Skeletal muscle tissue (tissue), 4 donors: ENCODE measurements around the gene TSC22D1. TPM values are rescaled to one million over a fixed set of nuclear protein-coding genes. Genes with fewer than 3 reads are reported as not detected.

Experiments
- H3K27ac ChIP-seq: one replicate; pipeline ENCODE4 v1.7.0; 2013; ENCODE audit warnings: mild to moderate bottlenecking, low read depth, low read length, inconsistent platforms
- H3K27me3 ChIP-seq, 3 donors: one replicate each; pipeline ENCODE4 v1.7.0; 2013; ENCODE audit warnings: low read length in 3 of 3; ENCODE audit not compliant: control insufficient read depth in 3 of 3, insufficient read depth in 3 of 3
- H3K36me3 ChIP-seq, 3 donors: one replicate each; pipeline ENCODE4 v1.7.0; 2013; ENCODE audit warnings: low read length in 3 of 3; ENCODE audit not compliant: control insufficient read depth in 3 of 3, insufficient read depth in 3 of 3
- H3K4me1 ChIP-seq, 3 donors: one replicate each; pipeline ENCODE4 v1.7.0; 2013; ENCODE audit warnings: low read length in 3 of 3, mild to moderate bottlenecking in 3 of 3; ENCODE audit not compliant: control insufficient read depth in 3 of 3, insufficient read depth in 3 of 3
- H3K4me3 ChIP-seq, 3 donors: one replicate each; pipeline ENCODE4 v1.7.0; 2013; ENCODE audit warnings: low read length in 3 of 3
- H3K9ac ChIP-seq, 3 donors: one replicate each; pipeline ENCODE4 v1.7.0; 2013; ENCODE audit warnings: low read length in 3 of 3, mild to moderate bottlenecking in 3 of 3, moderate library complexity in 2 of 3, low read depth in 1 of 3
- H3K9me3 ChIP-seq, 3 donors: one replicate each; pipeline ENCODE4 v1.7.0; 2013; ENCODE audit warnings: low read length in 3 of 3; ENCODE audit not compliant: control insufficient read depth in 3 of 3
- total RNA-seq: library from RNA; depleted of rRNA; stranded (reverse); fragments of >200 nt; gene quantifications from one replicate; pipeline ENCODE4 v1.2.3, GENCODE V29; 2014
- donor health status: Osteomylitis.

The TSC22D1 gene
- total RNA-seq, 1 donor from 2014 or later, result 69.4 TPM

DNA sequence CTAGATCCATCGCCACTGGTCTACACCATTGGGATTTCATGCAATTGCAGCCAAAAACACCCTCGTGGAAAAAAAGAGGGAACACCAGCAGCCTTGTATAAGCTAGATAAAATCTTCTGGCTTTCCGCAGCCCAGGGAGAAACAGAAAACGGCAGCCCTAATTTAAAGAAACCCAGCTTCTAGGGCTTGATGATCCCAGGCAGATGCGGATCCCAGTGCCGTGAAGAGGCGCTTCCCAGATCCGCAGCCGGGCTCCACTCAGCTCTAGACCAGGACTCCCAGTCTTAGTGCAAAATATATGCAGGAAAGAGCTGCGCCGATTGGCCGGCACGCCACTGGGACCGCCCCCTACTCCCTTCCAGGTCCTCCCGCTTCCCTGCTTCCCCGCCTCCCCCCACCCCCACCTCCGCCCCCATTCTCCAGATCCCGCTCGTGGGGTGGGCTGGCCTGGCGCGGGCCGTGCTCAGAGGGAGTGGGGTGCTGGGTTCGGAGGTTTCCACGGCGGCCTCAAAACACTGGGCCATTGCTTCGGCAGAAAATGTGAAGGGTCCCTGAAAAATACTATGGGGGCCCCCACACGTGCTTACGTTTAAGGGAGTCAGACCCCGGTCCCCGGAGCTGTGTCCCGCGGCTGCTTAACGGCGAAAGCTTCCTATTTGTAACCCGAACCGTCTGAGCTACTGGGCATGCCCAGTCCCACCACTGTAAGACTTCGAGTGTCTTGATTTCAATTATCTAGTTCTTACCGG lies 139.4 kb downstream of the TSC22D1 start:
- Histone ChIP-seq H3K9ac (peak overlapping the region; percentile 83 to 95 (median 89)), H3K9me3 (no peaks in the 10 kb centered on the region), H3K4me3 (peak overlapping the region; percentile 78 to 99 (median 83)), H3K4me1 (peaks cover 15 to 41% (median 40%) of the 10 kb centered on the region in 3 donors), H3K36me3 (peaks cover 8 to 18% (median 16%) of the 10 kb centered on the region in 3 donors), H3K27ac (peak overlapping the region; percentile 93), H3K27me3 (no peaks in the 10 kb centered on the region)

- no peaks in the 10 kb centered on the region for H3K27me3 ChIP-seq
- peak overlapping the region; percentile 78 to 99 (median 83) for H3K4me3 ChIP-seq
- peaks cover 8 to 18% (median 16%) of the 10 kb centered on the region in 3 donors for H3K36me3 ChIP-seq
- peak overlapping the region; percentile 93 for H3K27ac ChIP-seq
- no peaks in the 10 kb centered on the region for H3K9me3 ChIP-seq
- H3K9ac ChIP-seq, result peak overlapping the region; percentile 83 to 95 (median 89)
- H3K4me1 ChIP-seq, result peaks cover 14 to 40% (median 40%) of the 10 kb centered on the region in 3 donors
Observed at GRCh38 chr13:44435919-44436510, 140.1 kb downstream of the TSC22D1 start.

DNA sequence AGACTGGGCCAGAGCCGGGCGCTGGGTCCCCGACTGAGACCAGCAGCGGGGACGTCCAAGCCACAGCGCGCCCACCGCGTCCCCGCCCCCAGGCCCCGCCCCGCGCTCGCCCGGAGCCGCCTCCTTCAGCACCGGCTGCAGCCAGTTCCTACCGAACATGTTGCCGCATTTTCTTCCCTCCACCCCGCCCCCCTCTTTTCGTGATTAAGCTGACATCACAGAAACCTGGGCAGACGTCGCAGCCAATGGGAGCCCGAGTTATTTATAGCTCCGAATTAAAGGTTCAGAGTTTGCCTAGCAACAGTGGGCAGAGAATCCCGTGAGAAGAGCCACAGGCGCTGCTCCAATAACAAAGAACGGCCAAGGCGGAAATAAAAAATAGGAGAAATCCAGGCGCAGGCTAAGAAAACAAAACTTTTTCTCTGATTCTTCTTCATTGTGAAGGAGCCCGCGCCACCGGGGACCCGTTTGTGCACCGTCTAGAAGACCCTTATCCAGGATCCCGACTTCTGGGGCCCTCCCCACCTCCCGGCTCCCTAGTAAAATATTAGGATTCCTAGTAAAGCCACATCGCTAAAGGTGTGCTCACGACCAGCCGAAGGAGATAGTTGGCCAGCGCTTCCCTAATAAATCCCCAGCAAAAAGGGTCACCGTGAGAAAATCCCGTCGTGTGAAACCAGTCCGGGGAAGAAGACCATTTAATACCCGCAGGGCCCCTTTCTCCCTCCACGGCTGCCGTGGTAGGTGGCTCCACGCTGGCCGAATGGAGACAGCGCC lies 140.8 kb downstream of the TSC22D1 start:
- H3K27me3 ChIP-seq, result no peaks in the 10 kb centered on the region
- no peaks in the 10 kb centered on the region for H3K9me3 ChIP-seq
- H3K27ac ChIP-seq, result peak overlapping the region; percentile 93
- peaks cover 13 to 41% (median 40%) of the 10 kb centered on the region in 3 donors for H3K4me1 ChIP-seq
- H3K9ac ChIP-seq, result peak overlapping the region; percentile 83 to 95 (median 89)
- H3K36me3 ChIP-seq, result peaks cover 8 to 18% (median 16%) of the 10 kb centered on the region in 3 donors
- peak overlapping the region; percentile 78 to 99 (median 83) for H3K4me3 ChIP-seq

GRCh38 chr13:44434766-44435141 lies 141.4 kb downstream of the TSC22D1 start:
- Histone ChIP-seq H3K36me3 (peaks cover 8 to 18% (median 16%) of the 10 kb centered on the region in 3 donors), H3K27me3 (no peaks in the 10 kb centered on the region), H3K9ac (peak overlapping the region; percentile 24 to 89 (median 82)), H3K4me3 (peak overlapping the region; percentile 67 to 99 (median 78)), H3K9me3 (no peaks in the 10 kb centered on the region), H3K27ac (peak overlapping the region; percentile 93), H3K4me1 (peaks cover 13 to 39% (median 37%) of the 10 kb centered on the region in 3 donors)

GRCh38 chr13:44433863-44434765 lies 142.0 kb downstream of the TSC22D1 start:
- peak overlapping the region; percentile 24 to 82 (median 40) for H3K9ac ChIP-seq
- H3K27ac ChIP-seq, result peak overlapping the region; percentile 93
- H3K4me3 ChIP-seq, result peak overlapping the region; percentile 67 to 99 (median 78)
- H3K4me1 ChIP-seq, result peaks cover 13 to 33% (median 32%) of the 10 kb centered on the region in 3 donors
- H3K36me3 ChIP-seq, result peaks cover 8 to 18% (median 16%) of the 10 kb centered on the region in 3 donors
- H3K27me3 ChIP-seq, result no peaks in the 10 kb centered on the region
- no peaks in the 10 kb centered on the region for H3K9me3 ChIP-seq

GRCh38 chr13:44432650-44433049 lies 143.5 kb downstream of the TSC22D1 start:
- H3K4me1 ChIP-seq, result peaks cover 13 to 32% (median 30%) of the 10 kb centered on the region in 3 donors
- H3K27ac ChIP-seq, result no peak overlapping the region
- H3K27me3 ChIP-seq, result no peaks in the 10 kb centered on the region
- no peak overlapping the region for H3K9ac ChIP-seq
- peaks cover 8 to 18% (median 16%) of the 10 kb centered on the region in 3 donors for H3K36me3 ChIP-seq
- no peaks in the 10 kb centered on the region for H3K9me3 ChIP-seq
- no peak overlapping the region for H3K4me3 ChIP-seq

GRCh38 chr13:44431150-44431549 lies 145.0 kb downstream of the TSC22D1 start:
- no peak overlapping the region for H3K4me3 ChIP-seq
- peaks cover 8 to 18% (median 16%) of the 10 kb centered on the region in 3 donors for H3K36me3 ChIP-seq
- H3K27ac ChIP-seq, result no peak overlapping the region
- no peaks in the 10 kb centered on the region for H3K9me3 ChIP-seq
- peaks cover 12 to 29% (median 25%) of the 10 kb centered on the region in 3 donors for H3K4me1 ChIP-seq
- H3K9ac ChIP-seq, result no peak overlapping the region
- no peaks in the 10 kb centered on the region for H3K27me3 ChIP-seq

DNA sequence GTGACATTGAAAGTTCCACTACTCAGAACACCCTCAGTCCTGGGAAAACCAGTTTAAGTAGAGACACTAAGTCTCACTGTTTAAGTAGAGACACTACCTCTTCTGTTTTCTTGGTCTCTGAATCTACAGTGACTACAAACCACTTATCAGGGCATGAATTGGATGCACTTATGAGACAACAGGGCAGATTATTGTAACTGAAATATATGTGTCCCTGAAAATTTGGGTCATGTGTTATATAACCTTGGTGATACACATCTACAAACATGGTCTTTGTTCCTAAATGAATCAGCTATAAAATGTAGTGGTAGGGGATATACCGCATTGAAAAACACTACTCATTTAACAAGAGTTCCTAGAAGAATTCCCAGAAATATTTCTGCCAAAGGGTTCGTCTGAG lies 146.8 kb downstream of the TSC22D1 start:
- H3K4me1 ChIP-seq, result peaks cover 5 to 26% (median 19%) of the 10 kb centered on the region in 3 donors
- no peak overlapping the region for H3K9ac ChIP-seq
- no peaks in the 10 kb centered on the region for H3K9me3 ChIP-seq
- no peak overlapping the region for H3K27ac ChIP-seq
- no peaks in the 10 kb centered on the region for H3K27me3 ChIP-seq
- H3K4me3 ChIP-seq, result no peak overlapping the region
- peaks cover 8 to 14% (median 13%) of the 10 kb centered on the region in 3 donors for H3K36me3 ChIP-seq

- no peak overlapping the region for H3K4me3 ChIP-seq
- H3K27me3 ChIP-seq, result no peaks in the 10 kb centered on the region
- no peak overlapping the region for H3K27ac ChIP-seq
- H3K9ac ChIP-seq, result no peak overlapping the region
- H3K36me3 ChIP-seq, result no peaks in the 10 kb centered on the region
- peaks cover 0 to 6% (median 0%) of the 10 kb centered on the region in 3 donors for H3K4me1 ChIP-seq
- no peaks in the 10 kb centered on the region for H3K9me3 ChIP-seq
Observed at GRCh38 chr13:44426461-44426860, 149.7 kb downstream of the TSC22D1 start.
